ENCODE data around the gene NUDT8.

The NUDT8 gene

DNA sequence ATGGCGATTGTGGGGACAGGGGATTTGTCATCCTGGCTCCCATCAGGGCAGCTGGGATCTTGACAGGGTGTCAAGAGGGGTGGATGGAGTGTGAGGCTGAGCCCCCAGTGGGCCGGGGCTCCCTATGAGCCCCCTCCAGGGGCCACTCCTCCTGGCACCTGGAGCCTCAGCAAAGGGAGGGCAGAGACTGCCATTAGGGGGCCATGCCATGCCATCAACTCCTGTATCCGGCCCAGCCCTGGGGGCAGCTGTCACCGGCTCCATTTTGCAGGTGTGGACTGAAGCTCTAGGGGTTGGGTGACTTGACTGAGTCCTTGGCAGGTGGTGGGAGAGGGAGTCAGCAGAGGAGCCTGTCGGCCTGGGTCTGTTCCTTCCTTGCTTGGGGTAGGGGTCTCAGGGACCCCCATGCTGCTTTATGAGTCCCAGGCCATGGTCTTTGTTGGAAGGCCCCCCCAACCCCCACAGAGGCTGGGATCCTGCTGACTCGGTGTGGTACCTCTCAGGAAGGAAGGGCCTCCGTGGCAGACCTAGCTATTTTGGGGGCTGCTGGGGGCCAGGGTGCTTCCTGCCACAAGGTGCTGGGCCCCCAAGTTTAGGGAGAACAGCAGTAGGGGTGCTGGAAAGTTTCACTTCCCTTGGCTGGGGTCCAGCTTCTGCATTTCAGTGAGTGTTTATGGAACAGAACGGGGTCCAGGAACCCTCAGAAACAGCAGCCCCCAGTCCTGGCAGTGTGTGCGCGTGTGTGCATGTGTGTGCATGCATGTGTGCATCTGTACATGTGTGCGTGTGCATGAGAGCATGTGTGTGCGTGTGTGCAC lies 19.3 kb upstream of the NUDT8 start:
- Histone ChIP-seq H3K4me1 (ENCODE audit: insufficient read depth, low read length, severe bottlenecking) (peaks cover 52% of the 10 kb centered on the region), H4K20me1 (ENCODE audit: insufficient read depth, low read length) (no peaks in the 10 kb centered on the region), H3F3A (ENCODE audit: insufficient read depth, low read length) (no peaks in the 10 kb centered on the region), H2AFZ (ENCODE audit: low read length) (no peak overlapping the region), H3K79me2 (ENCODE audit: insufficient read depth, low read length) (no peaks in the 10 kb centered on the region), H3K27ac (ENCODE audit: low read depth, low read length, poor library complexity, severe bottlenecking) (peak overlapping the region; percentile 87), H3K9me3 (ENCODE audit: low read length) (peaks cover 3% of the 10 kb centered on the region; the same call in 1 of the 2 replicates), H3K27me3 (ENCODE audit: insufficient read depth, low read length) (no peaks in the 10 kb centered on the region), H3K9me2 (ENCODE audit: low read depth, low read length) (no peaks in the 10 kb centered on the region), H3K9ac (ENCODE audit: low read length) (peak overlapping the region; percentile 6; the same call in 1 of the 2 replicates), H3K4me2 (ENCODE audit: low read length) (peak overlapping the region; percentile 73; the same call in 1 of the 2 replicates), H3K4me3 (ENCODE audit: low read depth, low read length, poor library complexity, severe bottlenecking) (no peak overlapping the region), H3K36me3 (ENCODE audit: insufficient read depth, low read length) (no peaks in the 10 kb centered on the region; the same call in 1 of the 2 replicates)
- TF ChIP-seq CTCF (IDR thresholded peaks at IDR 0.05; ENCODE audit: low read length) (no peak), EZH2 (IDR thresholded peaks at IDR 0.05; ENCODE audit: borderline replicate concordance, low read length) (no peak)

DNA sequence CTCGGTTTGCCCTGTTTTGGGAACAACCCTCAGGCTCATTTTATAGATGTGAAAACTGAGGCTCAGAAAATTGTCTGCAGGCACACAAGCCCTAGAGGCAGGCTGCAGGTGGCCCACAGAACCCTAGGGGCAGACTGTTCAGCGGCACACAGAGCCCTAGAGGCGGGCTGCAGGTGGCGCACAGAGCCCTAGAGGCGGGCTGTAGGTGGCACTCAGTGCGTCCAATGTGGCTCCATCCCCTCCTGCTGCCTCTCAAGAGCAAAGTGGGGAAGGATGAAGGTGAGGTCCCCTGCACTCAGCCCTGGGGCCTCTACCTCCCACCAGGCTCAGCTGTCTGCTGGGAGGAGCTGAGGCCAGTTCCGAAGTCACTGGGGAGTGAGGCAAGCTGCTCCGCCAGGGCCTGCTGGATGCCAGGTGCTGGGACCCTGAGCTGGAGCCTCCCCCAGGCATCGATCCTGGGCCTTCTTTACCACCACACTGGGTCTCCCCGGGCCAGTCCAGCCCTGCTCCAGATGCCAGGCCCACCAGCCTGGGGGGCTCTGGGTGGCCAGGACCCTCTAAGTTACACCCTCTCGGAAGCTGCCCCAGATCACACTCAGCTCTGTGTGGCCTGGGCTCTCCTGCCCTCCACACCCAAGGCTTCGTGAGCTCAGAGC lies 18.5 kb upstream of the NUDT8 start:
- Histone ChIP-seq H3K4me3 (ENCODE audit: low read depth, low read length, poor library complexity, severe bottlenecking) (no peak overlapping the region), H2AFZ (ENCODE audit: low read length) (no peak overlapping the region), H3F3A (ENCODE audit: insufficient read depth, low read length) (no peaks in the 10 kb centered on the region), H3K9me2 (ENCODE audit: low read depth, low read length) (no peaks in the 10 kb centered on the region), H3K9ac (ENCODE audit: low read length) (peak overlapping the region; percentile 6; the same call in 1 of the 2 replicates), H3K4me2 (ENCODE audit: low read length) (peak overlapping the region; percentile 23; the same call in 1 of the 2 replicates), H3K27me3 (ENCODE audit: insufficient read depth, low read length) (no peaks in the 10 kb centered on the region; the same call in 1 of the 2 replicates), H3K4me1 (ENCODE audit: insufficient read depth, low read length, severe bottlenecking) (peaks cover 52% of the 10 kb centered on the region), H3K9me3 (ENCODE audit: low read length) (peaks cover 3% of the 10 kb centered on the region; the same call in 1 of the 2 replicates), H3K36me3 (ENCODE audit: insufficient read depth, low read length) (no peaks in the 10 kb centered on the region; the same call in 1 of the 2 replicates), H3K79me2 (ENCODE audit: insufficient read depth, low read length) (no peaks in the 10 kb centered on the region), H3K27ac (ENCODE audit: low read depth, low read length, poor library complexity, severe bottlenecking) (peak overlapping the region; percentile 87), H4K20me1 (ENCODE audit: insufficient read depth, low read length) (no peaks in the 10 kb centered on the region)
- peak; percentile 87 for TF ChIP-seq CTCF (IDR thresholded peaks at IDR 0.05; ENCODE audit: low read length)
- no peak for TF ChIP-seq EZH2 (IDR thresholded peaks at IDR 0.05; ENCODE audit: borderline replicate concordance, low read length)

- no peaks in the 10 kb centered on the region for H3K9me2 ChIP-seq (ENCODE audit: low read depth, low read length)
- peaks cover 3% of the 10 kb centered on the region; the same call in 1 of the 2 replicates for H3K9me3 ChIP-seq (ENCODE audit: low read length)
- no peaks in the 10 kb centered on the region for H4K20me1 ChIP-seq (ENCODE audit: insufficient read depth, low read length)
- peak overlapping the region; percentile 87 for H3K27ac ChIP-seq (ENCODE audit: low read depth, low read length, poor library complexity, severe bottlenecking)
- H3K27me3 ChIP-seq (ENCODE audit: insufficient read depth, low read length): peaks cover 4% of the 10 kb centered on the region; the same call in 1 of the 2 replicates
- peak overlapping the region; percentile 39; the same call in 1 of the 2 replicates for H3K4me2 ChIP-seq (ENCODE audit: low read length)
- TF ChIP-seq EZH2 (IDR thresholded peaks at IDR 0.05; ENCODE audit: borderline replicate concordance, low read length) (no peak), CTCF (IDR thresholded peaks at IDR 0.05; ENCODE audit: low read length) (no peak)
- peaks cover 52% of the 10 kb centered on the region for H3K4me1 ChIP-seq (ENCODE audit: insufficient read depth, low read length, severe bottlenecking)
- H2AFZ ChIP-seq (ENCODE audit: low read length): no peak overlapping the region
- no peak overlapping the region for H3K4me3 ChIP-seq (ENCODE audit: low read depth, low read length, poor library complexity, severe bottlenecking)
- H3F3A ChIP-seq (ENCODE audit: insufficient read depth, low read length): no peaks in the 10 kb centered on the region
- no peaks in the 10 kb centered on the region; the same call in 1 of the 2 replicates for H3K36me3 ChIP-seq (ENCODE audit: insufficient read depth, low read length)
- no peak overlapping the region; the same call in 1 of the 2 replicates for H3K9ac ChIP-seq (ENCODE audit: low read length)
- H3K79me2 ChIP-seq (ENCODE audit: insufficient read depth, low read length): no peaks in the 10 kb centered on the region
Observed at GRCh38 chr11:67647471-67647870, 17.7 kb upstream of the NUDT8 start.
